H1 (cell line): Measurements from ENCODE around the gene DIO3.

Source experiments
- CHD1 ChIP-seq: IDR thresholded peaks from 2 replicates; pipeline ENCODE4 v1.6.1; 2012; ENCODE audit warnings: low read depth, low read length, improper control_type of control experiment
- EZH2 ChIP-seq: fragments of 200-600 bp; sonication (generic); IDR thresholded peaks from 2 replicates; pipeline ENCODE4 v1.7.1; 2012; ENCODE audit warnings: low read depth, mild to moderate bottlenecking, moderate library complexity, low read length, inconsistent platforms; ENCODE audit not compliant: severe bottlenecking
- GABPA ChIP-seq: IDR thresholded peaks from 2 replicates; pipeline ENCODE4 v1.6.1; 2011; ENCODE audit warnings: mild to moderate bottlenecking, low read length, moderate library complexity, borderline replicate concordance; ENCODE audit not compliant: insufficient read depth
- KDM5A ChIP-seq: fragments of 200-600 bp; IDR thresholded peaks from 2 replicates; pipeline ENCODE4 v1.7.1; 2012; ENCODE audit warnings: mild to moderate bottlenecking, low read length, inconsistent platforms, mixed read lengths
- POLR2AphosphoS5 ChIP-seq: IDR thresholded peaks from 2 replicates; pipeline ENCODE4 v1.6.1; 2011; ENCODE audit warnings: low read depth, low read length
- SP1 ChIP-seq: IDR thresholded peaks from 2 replicates; pipeline ENCODE4 v1.6.1; 2011; ENCODE audit warnings: low read depth, low read length
- TF ChIP-seq, protein P1 (sequence below), 3 experiments: IDR thresholded peaks; 1 replicate in 2 of 3; 2 replicates in 1 of 3; pipeline versions ENCODE4 v1.5.1 to v1.6.1; 2011; ENCODE audit warnings: low read length in 3 of 3, mild to moderate bottlenecking in 3 of 3, inconsistent platforms in 2 of 3, low read depth in 1 of 3, moderate library complexity in 1 of 3; ENCODE audit not compliant: insufficient read depth in 1 of 3; ENCODE audit errors: control extremely low read depth in 1 of 3

DNA sequence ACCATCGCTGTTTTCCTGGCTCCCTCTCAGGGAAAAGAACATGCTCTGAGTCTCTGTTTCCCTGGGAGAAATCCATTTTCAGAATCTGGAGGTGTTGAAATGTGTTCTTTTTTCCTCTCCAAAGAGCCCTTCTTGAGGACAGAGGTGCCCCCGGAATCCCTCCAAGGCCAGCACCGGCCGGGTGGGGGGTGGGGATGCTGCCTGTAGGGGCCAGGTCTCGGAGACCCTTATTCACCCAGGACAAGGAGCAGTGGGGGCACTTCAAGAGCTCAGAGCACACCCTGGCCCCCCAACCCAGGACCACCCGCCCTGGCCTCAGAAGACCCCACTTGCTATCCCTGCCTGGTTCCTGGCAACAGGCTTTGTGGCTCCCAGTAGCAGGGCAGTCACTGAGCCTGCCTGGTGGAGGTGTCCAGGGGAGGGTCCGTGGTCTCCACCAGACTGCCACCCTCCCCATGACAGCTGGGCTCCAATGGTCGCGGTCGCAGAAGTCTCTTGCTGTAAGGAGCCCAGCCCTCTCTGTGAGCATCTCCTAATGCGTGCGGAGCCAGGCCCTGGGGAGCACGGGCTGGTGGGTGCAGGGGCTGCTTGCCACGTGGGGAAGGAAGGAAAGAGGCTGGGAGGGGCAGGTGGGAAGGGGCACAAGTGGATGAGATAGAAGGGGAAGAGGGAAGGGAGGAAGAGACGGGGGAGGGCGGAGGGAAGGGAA is 13.2 kb upstream of the DIO3 start:
- TF ChIP-seq SP1 (no peak), KDM5A (no peak), CHD1 (no peak), EZH2 (no peak), POLR2AphosphoS5 (no peak), GABPA (no peak)
- TF ChIP-seq, protein P1, sequence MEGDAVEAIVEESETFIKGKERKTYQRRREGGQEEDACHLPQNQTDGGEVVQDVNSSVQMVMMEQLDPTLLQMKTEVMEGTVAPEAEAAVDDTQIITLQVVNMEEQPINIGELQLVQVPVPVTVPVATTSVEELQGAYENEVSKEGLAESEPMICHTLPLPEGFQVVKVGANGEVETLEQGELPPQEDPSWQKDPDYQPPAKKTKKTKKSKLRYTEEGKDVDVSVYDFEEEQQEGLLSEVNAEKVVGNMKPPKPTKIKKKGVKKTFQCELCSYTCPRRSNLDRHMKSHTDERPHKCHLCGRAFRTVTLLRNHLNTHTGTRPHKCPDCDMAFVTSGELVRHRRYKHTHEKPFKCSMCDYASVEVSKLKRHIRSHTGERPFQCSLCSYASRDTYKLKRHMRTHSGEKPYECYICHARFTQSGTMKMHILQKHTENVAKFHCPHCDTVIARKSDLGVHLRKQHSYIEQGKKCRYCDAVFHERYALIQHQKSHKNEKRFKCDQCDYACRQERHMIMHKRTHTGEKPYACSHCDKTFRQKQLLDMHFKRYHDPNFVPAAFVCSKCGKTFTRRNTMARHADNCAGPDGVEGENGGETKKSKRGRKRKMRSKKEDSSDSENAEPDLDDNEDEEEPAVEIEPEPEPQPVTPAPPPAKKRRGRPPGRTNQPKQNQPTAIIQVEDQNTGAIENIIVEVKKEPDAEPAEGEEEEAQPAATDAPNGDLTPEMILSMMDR (IDR thresholded peaks at IDR 0.05; ENCODE audit: control extremely low read depth in 1 of 3, insufficient read depth in 1 of 3, low read depth in 1 of 3, low read length in 3 of 3) = no peak
